ENCODE data around the gene MECP2. TPM values are rescaled to one million over a fixed set of nuclear protein-coding genes. Genes with fewer than 3 reads are reported as not detected.

The MECP2 gene
- total RNA-seq, 1 donor from 2014 or later = 60.0 TPM

DNA sequence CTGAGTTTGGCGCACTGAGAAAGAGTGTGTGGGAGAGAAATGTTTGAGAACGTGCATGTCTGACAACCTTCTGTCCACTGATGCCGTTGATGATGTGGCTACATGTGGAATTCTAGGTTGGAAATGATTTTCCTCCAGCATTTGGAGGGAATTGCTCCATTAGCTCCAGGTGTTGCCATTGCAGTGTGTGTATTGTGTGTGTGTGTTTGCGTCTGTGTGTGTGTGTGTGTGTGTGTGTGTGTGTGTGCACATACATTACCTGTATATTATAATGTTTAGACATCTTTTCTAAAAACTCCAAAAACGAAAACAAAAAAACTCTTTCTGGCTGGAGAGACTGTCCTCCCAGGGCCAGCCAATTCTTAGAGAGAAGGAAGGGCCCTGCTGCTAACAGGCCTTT, 18.2 kb upstream of the MECP2 start:
- no peaks in the 10 kb centered on the region for H3K36me3 Mint-ChIP-seq (ENCODE audit: unreplicated experiment)
- H3K4me1 Mint-ChIP-seq (ENCODE audit: low read depth, unreplicated experiment) = peaks cover 3% of the 10 kb centered on the region
- H3K4me3 Mint-ChIP-seq (ENCODE audit: unreplicated experiment) = no peak overlapping the region
- TF ChIP-seq, protein P1, sequence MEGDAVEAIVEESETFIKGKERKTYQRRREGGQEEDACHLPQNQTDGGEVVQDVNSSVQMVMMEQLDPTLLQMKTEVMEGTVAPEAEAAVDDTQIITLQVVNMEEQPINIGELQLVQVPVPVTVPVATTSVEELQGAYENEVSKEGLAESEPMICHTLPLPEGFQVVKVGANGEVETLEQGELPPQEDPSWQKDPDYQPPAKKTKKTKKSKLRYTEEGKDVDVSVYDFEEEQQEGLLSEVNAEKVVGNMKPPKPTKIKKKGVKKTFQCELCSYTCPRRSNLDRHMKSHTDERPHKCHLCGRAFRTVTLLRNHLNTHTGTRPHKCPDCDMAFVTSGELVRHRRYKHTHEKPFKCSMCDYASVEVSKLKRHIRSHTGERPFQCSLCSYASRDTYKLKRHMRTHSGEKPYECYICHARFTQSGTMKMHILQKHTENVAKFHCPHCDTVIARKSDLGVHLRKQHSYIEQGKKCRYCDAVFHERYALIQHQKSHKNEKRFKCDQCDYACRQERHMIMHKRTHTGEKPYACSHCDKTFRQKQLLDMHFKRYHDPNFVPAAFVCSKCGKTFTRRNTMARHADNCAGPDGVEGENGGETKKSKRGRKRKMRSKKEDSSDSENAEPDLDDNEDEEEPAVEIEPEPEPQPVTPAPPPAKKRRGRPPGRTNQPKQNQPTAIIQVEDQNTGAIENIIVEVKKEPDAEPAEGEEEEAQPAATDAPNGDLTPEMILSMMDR (IDR thresholded peaks at IDR 0.05; ENCODE audit: partially characterized antibody, unreplicated experiment) = no peak
- no peaks in the 10 kb centered on the region for H3K9me3 Mint-ChIP-seq (ENCODE audit: unreplicated experiment)
- no peak for DNase-seq
- no peak overlapping the region for H3K27ac Mint-ChIP-seq (ENCODE audit: unreplicated experiment)
- H3K27me3 Mint-ChIP-seq (ENCODE audit: unreplicated experiment) = peaks cover 4% of the 10 kb centered on the region

DNA sequence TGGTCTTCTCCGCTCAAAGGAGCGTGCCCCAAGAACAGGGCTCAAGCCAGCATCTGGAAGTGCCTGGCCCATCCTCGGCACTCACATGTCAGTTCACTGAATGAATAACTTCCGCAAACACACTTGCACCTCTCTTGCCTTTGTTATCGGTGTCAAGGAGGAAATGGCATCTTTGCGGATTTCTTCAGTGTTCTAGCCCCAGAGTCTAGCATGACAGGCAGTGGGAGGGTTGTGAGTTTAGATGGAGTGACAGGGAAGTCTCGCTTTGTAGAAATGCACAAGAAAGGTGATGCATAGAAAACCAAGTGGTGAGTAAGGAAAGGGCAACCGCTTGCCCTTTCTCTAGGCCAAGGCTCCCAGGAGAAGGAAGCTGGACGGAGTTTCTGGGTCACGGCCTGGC, 17.6 kb upstream of the MECP2 start:
- H3K4me1 Mint-ChIP-seq (ENCODE audit: low read depth, unreplicated experiment) = peaks cover 3% of the 10 kb centered on the region
- H3K4me3 Mint-ChIP-seq (ENCODE audit: unreplicated experiment) = no peak overlapping the region
- TF ChIP-seq, protein P1 (IDR thresholded peaks at IDR 0.05; ENCODE audit: partially characterized antibody, unreplicated experiment) = no peak
- peak overlapping the region; percentile 34 for H3K27ac Mint-ChIP-seq (ENCODE audit: unreplicated experiment)
- H3K36me3 Mint-ChIP-seq (ENCODE audit: unreplicated experiment) = no peaks in the 10 kb centered on the region
- no peaks in the 10 kb centered on the region for H3K9me3 Mint-ChIP-seq (ENCODE audit: unreplicated experiment)
- DNase-seq = no peak
- peaks cover 4% of the 10 kb centered on the region for H3K27me3 Mint-ChIP-seq (ENCODE audit: unreplicated experiment)

DNA sequence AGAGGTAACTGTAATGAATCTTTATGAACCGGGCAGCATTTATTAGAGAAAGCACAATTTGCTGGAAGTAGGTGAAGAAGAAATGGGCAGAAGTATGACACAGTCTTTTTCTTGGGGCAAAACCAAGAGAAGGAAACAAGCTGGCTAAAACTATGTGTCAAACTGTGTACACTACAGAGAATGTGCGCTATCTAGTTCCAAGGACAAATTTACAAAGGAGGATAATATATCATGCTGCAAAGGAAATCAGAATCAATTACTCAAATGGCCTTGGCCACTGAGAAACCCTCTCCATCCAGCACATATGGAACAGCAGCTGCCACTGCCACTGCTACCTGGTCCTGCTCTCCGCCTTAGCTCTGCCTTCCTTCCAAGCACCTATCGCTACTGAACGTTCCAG, 17.1 kb upstream of the MECP2 start:
- no peaks in the 10 kb centered on the region for H3K9me3 Mint-ChIP-seq (ENCODE audit: unreplicated experiment)
- H3K27ac Mint-ChIP-seq (ENCODE audit: unreplicated experiment) = no peak overlapping the region
- H3K4me1 Mint-ChIP-seq (ENCODE audit: low read depth, unreplicated experiment) = peaks cover 3% of the 10 kb centered on the region
- DNase-seq = no peak
- TF ChIP-seq, protein P1 (IDR thresholded peaks at IDR 0.05; ENCODE audit: partially characterized antibody, unreplicated experiment) = no peak
- H3K27me3 Mint-ChIP-seq (ENCODE audit: unreplicated experiment) = peaks cover 4% of the 10 kb centered on the region
- H3K36me3 Mint-ChIP-seq (ENCODE audit: unreplicated experiment) = no peaks in the 10 kb centered on the region
- H3K4me3 Mint-ChIP-seq (ENCODE audit: unreplicated experiment) = no peak overlapping the region

DNA sequence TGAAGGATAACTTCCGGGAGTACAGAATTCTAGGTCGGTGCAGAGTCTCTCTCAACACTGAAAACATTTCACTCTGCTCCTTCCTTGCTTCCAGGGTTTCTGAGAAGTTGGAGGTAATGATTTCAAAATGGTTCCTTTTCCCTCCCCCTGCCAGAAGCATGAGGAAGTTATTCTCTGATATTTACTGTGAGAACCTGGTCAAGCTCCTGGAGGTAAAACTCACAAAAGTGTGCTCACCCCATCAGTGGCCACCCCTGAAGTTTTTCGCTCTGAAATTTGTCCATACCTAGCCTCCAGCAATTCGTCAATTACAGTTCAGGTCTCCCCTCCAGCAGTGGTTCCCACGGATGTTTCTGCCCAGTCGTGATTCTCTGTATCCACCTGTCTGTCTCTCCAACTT, 16.2 kb upstream of the MECP2 start:
- no peak overlapping the region for H3K27ac Mint-ChIP-seq (ENCODE audit: unreplicated experiment)
- no peak overlapping the region for H3K4me3 Mint-ChIP-seq (ENCODE audit: unreplicated experiment)
- H3K9me3 Mint-ChIP-seq (ENCODE audit: unreplicated experiment) = no peaks in the 10 kb centered on the region
- H3K4me1 Mint-ChIP-seq (ENCODE audit: low read depth, unreplicated experiment) = peaks cover 3% of the 10 kb centered on the region
- DNase-seq = no peak
- TF ChIP-seq, protein P1 (IDR thresholded peaks at IDR 0.05; ENCODE audit: partially characterized antibody, unreplicated experiment) = no peak
- H3K36me3 Mint-ChIP-seq (ENCODE audit: unreplicated experiment) = no peaks in the 10 kb centered on the region
- peaks cover 4% of the 10 kb centered on the region for H3K27me3 Mint-ChIP-seq (ENCODE audit: unreplicated experiment)

DNA sequence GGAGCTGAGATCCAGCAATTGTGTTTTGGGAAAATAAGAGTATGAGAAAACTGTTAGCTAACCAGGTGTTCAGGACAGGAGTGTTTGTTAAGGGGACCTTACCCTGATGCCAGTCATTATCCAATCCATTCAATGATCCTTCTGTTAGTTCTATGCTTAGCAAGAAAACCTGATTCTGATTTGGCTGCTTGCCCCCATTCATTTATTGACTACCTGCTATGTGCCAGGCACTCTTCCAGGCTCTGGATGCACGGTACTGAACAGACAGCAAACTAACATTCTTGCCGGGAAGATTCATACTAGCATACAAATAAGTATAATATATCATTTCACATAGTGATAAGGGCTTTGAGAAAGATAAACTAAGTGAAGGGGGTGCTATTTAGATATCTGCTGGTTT, 1.0 kb upstream of the MECP2 start:
- no peak for DNase-seq
- peak overlapping the region; percentile 65 for H3K4me3 Mint-ChIP-seq (ENCODE audit: unreplicated experiment)
- peaks cover 16% of the 10 kb centered on the region for H3K4me1 Mint-ChIP-seq (ENCODE audit: low read depth, unreplicated experiment)
- peaks cover 7% of the 10 kb centered on the region for H3K27me3 Mint-ChIP-seq (ENCODE audit: unreplicated experiment)
- H3K9me3 Mint-ChIP-seq (ENCODE audit: unreplicated experiment) = peaks cover 7% of the 10 kb centered on the region
- TF ChIP-seq, protein P1 (IDR thresholded peaks at IDR 0.05; ENCODE audit: partially characterized antibody, unreplicated experiment) = no peak
- peaks cover 4% of the 10 kb centered on the region for H3K36me3 Mint-ChIP-seq (ENCODE audit: unreplicated experiment)
- peak overlapping the region; percentile 85 for H3K27ac Mint-ChIP-seq (ENCODE audit: unreplicated experiment)

Measured in glutamatergic neuron (in vitro differentiated cells).